ENCODE results near the gene CHN2.

The CHN2 gene

GRCh38 chr7:29444267-29444666, 249.7 kb downstream of the CHN2 start:
- H3K4me3 ChIP-seq (ENCODE audit: low read depth, low read length): no peak overlapping the region
- no peak for DNase-seq (ENCODE audit: low read depth)
- TF ChIP-seq CTCF (IDR thresholded peaks at IDR 0.05; ENCODE audit: insufficient read depth, low read depth, low read length, missing control alignments): no peak

DNA sequence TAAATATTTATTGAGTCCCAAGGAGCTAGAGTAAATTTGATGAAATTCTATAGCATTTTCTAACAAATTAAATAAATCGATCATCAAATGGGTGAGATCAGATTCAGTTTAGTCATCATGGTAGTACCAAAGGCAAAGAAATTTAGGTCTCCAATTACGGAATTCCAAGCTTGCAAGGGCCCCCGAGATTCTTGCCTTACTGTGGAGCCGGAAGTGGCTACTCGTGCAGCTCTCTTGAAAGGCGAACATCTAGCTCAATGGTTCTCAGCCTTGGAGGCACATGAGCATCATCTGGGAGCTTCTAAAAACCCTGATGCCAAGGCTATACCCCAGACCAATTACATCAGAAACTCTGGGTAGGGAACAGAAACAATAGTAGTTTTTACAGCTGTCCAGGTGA, 251.2 kb downstream of the CHN2 start:
- TF ChIP-seq CTCF (IDR thresholded peaks at IDR 0.05; ENCODE audit: insufficient read depth, low read depth, low read length, missing control alignments): no peak
- DNase-seq (ENCODE audit: low read depth): no peak
- no peak overlapping the region for H3K4me3 ChIP-seq (ENCODE audit: low read depth, low read length)

GRCh38 chr7:29447828-29448227, 253.3 kb downstream of the CHN2 start:
- no peak overlapping the region for H3K4me3 ChIP-seq (ENCODE audit: low read depth, low read length)
- DNase-seq (ENCODE audit: low read depth): no peak
- no peak for TF ChIP-seq CTCF (IDR thresholded peaks at IDR 0.05; ENCODE audit: insufficient read depth, low read depth, low read length, missing control alignments)

GRCh38 chr7:29449569-29450260, 255.1 kb downstream of the CHN2 start:
- no peak overlapping the region for H3K4me3 ChIP-seq (ENCODE audit: low read depth, low read length)
- no peak for DNase-seq (ENCODE audit: low read depth)
- no peak for TF ChIP-seq CTCF (IDR thresholded peaks at IDR 0.05; ENCODE audit: insufficient read depth, low read depth, low read length, missing control alignments)

DNA sequence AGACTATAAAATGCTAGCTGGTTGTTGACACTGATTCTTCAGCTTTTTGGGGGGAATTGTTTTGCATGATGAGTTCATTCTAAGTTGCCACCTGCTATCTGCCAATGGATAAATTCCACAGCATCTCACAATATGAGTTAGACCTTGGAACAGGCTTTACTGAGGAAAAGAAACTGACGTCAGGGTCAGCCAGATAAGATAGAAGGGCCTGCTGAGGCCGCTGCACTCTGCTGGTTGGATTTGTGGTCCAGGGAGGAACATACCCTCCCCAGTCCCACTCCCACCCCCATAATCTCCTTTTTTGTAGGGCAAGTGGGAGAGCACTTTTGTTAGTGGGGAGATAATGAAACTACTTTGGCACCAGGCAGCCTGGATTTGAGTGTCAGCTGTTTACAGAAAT, 258.4 kb downstream of the CHN2 start:
- no peak for DNase-seq (ENCODE audit: low read depth)
- TF ChIP-seq CTCF (IDR thresholded peaks at IDR 0.05; ENCODE audit: insufficient read depth, low read depth, low read length, missing control alignments): no peak
- H3K4me3 ChIP-seq (ENCODE audit: low read depth, low read length): no peak overlapping the region

GRCh38 chr7:29454464-29454863, 259.9 kb downstream of the CHN2 start:
- H3K4me3 ChIP-seq (ENCODE audit: low read depth, low read length): no peak overlapping the region
- no peak for DNase-seq (ENCODE audit: low read depth)
- TF ChIP-seq CTCF (IDR thresholded peaks at IDR 0.05; ENCODE audit: insufficient read depth, low read depth, low read length, missing control alignments): no peak

DNA sequence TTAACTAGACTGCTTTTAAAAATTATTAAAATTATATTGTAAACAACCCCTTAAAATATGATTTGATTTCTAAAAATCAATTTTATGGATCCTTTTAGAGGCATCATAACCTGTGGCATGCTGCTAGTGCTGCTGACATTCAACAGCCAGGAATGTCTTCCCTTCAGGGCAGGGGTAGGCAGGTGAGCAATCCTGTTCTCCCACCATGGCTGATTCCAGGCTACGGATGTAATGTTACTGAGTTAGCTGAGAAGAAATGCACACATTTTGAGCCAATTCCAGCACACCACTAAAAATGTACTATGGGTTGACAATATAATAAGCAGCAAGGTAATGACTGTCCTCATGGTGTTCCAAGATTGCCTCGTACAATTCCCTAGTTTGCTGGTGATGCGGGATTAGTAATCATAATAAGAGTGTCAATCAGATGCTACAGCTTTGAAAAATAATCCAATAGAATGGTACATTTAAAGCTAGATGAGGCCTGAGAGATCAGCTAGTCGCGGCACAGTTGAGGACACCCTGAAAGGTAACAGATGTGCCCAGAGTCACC, 260.4 kb downstream of the CHN2 start:
- H3K4me3 ChIP-seq (ENCODE audit: low read depth, low read length): no peak overlapping the region
- no peak for DNase-seq (ENCODE audit: low read depth)
- no peak for TF ChIP-seq CTCF (IDR thresholded peaks at IDR 0.05; ENCODE audit: insufficient read depth, low read depth, low read length, missing control alignments)

Measured in GM12865 (cell line).